NT2/D1 (cell line): Measurements from ENCODE around the gene MYRFL.

Experiments used
- SUZ12 ChIP-seq: IDR thresholded peaks from 2 replicates; pipeline ENCODE4 v1.6.1; 2011; ENCODE audit not compliant: insufficient read length, insufficient read depth; ENCODE audit errors: extremely low read depth
- YY1 ChIP-seq: IDR thresholded peaks from 2 replicates; pipeline ENCODE4 v1.6.1; 2011; ENCODE audit not compliant: insufficient read length, insufficient read depth
- ZNF274 ChIP-seq: IDR thresholded peaks from 2 replicates; pipeline ENCODE4 v1.6.1; 2011; ENCODE audit warnings: mild to moderate bottlenecking, low read depth, low read length

- TF ChIP-seq SUZ12 (no peak), YY1 (no peak), ZNF274 (no peak)
These were observed 161.1 kb downstream of the MYRFL start for GRCh38 chr12:69986114-69986513.
